Activated naive CD8-positive, alpha-beta T cell treated with anti-CD3 and anti-CD28 coated beads, Interleukin-2, amount 50 U/mL, for 16 hours (primary cell): Measurements from ENCODE around the gene B4GALT1.
"Not testable (repeated sequence)": the region's sequence is repeated elsewhere in the genome, so short reads cannot be mapped to it uniquely, and the experiment has no call there.

Source experiments
- DNase-seq: peaks from one replicate; pipeline ENCODE4 v3.0.0-alpha.2; 2020; ENCODE audit warnings: low read depth, low spot score

The B4GALT1 gene

GRCh38 chr9:33162721-33163311 is 4.3 kb downstream of the B4GALT1 start:
- no peak for DNase-seq

GRCh38 chr9:33161589-33162132 is 5.5 kb downstream of the B4GALT1 start:
- DNase-seq: no peak

GRCh38 chr9:33161011-33161588 is 6.0 kb downstream of the B4GALT1 start:
- no peak for DNase-seq

GRCh38 chr9:33160446-33160845 is 6.7 kb downstream of the B4GALT1 start:
- DNase-seq: not testable (repeated sequence)

DNA sequence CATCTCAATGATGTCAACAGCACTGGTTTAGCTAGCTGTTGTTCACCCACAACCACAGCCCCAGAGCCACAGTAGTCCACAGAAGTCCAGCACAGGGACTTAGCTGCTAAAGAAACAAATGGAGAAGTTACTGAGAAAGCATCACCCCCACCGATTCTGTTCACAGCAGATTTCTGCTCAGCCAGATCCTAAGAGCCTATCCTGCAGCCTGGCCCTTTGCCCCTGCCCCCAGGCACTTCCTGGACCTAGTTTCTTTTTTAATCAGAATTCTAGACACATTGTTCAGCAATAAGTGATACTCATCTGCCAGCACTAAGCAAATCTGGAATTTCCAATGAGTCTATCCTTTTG is 7.4 kb downstream of the B4GALT1 start:
- peak; percentile 20 for DNase-seq

DNA sequence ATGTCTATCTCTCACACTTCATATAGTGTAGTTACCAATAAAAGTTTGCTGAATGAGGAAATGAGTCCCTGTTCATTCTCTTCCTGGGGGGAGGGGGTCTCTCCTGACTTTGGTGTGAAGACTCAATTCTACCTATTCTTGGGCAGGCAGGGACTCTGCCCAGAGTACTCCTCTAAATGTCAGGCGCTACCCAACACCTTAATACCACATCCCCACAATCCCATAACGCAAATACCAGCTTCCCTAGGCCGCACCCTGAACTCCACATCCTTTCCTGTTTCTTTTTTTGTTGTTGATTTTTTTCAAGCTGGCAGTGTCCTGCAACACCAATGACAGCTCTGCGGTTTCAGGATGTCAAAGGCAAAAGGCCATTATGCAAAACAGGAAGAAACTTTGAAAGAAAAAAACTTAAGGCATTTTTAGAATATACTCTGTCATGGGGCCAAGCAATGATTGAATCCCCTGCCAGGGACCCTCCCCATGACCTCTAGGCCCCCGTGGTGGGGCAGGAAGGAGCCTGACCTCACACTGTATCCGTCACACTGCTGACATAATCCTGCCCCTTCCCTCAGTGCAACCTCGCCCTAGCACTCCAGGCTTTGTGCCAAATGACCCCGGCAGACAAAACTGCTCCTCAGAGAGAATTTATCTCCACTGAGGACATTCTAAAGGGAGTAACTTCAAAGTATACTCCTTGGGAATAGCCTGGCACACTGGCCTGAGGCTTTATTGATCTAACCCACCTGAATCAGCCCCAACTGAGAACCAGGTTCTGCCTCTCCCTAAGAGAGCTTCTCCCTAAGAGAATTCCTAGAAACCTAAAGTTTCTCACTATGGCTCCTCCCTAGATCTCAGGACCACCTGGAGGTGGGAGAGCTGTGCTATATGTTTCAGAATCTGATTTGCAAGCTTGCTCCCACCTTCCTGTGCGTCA is 8.0 kb downstream of the B4GALT1 start:
- DNase-seq: no peak

DNA sequence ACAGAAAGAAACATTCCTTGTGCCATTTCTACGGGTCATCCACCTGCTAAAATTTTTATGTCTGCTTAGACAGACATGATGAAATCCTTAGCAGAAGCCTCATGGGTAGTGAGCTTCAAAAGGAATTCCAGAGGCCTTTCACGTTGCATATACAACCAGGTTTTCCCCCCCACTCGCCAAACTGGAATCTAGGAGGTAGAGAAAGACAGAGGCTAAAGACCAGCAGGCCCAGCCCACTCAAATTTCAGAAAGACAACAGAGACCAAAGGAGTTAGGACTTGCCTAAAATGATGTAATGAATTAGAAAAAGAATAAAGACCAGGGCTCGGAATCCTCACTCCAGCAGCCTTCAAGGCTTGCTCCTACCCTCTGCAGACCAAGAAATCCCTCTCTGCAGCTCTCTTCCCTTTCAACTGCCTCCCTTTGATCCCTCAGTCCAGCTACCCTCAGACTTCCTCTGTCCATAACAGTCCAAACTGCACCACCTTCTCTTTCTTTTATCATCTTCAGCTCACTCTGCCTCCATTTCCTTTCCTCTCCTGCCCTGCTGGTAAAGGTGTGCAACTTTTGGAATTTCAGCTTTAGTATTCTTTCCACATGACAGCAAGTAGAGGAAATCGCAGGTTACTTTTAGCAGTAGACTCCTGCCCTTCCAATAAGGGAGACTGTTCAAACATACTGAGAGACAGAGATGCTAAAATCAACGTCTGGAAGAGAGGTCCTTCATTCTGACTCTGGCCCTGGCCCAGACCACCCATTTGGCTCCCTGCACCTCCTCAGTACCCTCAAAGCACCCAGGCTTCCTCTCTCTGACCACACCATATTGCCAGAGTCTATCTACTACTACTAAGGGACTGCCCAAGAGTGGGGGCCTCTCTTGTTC is 8.9 kb downstream of the B4GALT1 start:
- no peak for DNase-seq

GRCh38 chr9:33155393-33155792 is 11.7 kb downstream of the B4GALT1 start:
- no peak for DNase-seq

GRCh38 chr9:33154371-33154770 is 12.8 kb downstream of the B4GALT1 start:
- no peak for DNase-seq

DNA sequence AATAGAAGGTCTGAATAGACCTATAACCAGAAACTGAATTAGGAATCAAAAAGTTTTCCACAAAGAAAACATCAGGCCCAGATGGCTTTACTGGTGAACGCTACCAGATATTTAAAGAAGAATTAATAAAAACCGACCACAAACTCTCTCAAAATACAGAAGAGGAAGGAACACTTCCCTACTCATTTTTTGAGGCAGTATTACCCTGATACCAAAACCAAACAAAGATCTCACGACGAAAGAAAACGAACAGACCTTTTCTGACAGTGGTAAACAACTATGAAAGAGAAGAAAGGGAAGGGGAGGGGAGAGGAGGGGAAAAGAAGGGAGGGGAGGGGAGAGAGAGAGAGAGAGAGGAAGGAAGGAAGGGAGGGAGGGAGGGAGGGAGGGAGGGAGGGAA is 13.5 kb downstream of the B4GALT1 start:
- no peak for DNase-seq

- no peak for DNase-seq
Observed at GRCh38 chr9:33153001-33153400, 14.1 kb downstream of the B4GALT1 start.

GRCh38 chr9:33151601-33152000 is 15.5 kb downstream of the B4GALT1 start:
- no peak for DNase-seq

DNA sequence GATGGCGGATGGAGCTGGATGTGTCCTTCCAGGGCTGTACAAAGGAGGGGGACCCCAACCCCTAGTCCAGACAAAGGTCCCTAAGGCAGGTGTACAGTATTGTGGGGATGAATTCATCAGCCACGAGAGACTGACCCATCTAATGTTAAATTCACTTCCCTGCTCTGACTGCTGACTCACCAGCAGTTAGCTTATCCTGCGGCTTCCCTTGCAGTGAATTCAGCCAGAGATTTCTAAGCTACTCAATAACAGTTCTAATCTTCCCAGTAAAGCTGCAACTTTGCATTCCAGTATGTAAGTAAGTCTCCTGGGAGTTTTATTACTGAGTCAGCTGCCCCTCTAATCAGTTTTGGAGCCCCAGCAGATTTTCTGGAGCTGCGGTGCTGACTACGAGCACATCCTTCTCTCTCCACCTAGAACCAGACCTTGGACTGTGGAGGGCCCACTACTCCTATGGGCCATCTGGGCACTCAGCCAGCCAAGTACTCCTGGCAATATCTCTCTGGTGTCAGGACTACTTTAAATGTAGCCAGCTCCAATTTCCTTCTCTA is 16.1 kb downstream of the B4GALT1 start:
- no peak for DNase-seq

DNA sequence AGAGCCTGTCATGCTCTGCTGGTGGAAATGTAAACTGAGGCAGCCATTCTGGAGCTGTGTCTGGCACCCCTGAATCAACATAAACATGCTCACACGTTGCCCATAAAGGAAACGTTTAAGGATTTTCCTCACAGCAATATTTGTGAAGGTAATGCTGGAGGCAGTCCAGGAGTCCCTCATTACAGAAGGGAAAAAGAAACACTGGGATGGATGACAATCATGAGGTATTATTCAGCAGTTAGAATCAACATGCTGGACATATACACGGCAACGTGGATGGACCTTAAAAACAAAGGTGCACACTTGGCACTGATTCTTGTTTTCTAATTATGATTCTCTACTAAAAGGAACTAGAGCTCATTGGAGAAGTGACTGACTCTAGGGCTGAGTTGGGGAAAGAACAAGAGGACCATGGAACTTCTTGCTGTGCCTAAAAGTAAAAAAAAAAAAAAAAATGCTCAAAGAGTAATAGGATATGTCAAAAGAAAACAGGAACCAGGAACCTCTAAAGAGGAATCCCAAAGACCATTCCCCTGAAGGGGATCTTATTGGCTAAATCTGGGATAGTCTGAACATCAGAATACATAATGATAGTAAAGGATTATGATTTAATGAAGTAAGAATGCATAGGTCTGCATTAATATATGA is 18.6 kb downstream of the B4GALT1 start:
- DNase-seq: no peak

DNA sequence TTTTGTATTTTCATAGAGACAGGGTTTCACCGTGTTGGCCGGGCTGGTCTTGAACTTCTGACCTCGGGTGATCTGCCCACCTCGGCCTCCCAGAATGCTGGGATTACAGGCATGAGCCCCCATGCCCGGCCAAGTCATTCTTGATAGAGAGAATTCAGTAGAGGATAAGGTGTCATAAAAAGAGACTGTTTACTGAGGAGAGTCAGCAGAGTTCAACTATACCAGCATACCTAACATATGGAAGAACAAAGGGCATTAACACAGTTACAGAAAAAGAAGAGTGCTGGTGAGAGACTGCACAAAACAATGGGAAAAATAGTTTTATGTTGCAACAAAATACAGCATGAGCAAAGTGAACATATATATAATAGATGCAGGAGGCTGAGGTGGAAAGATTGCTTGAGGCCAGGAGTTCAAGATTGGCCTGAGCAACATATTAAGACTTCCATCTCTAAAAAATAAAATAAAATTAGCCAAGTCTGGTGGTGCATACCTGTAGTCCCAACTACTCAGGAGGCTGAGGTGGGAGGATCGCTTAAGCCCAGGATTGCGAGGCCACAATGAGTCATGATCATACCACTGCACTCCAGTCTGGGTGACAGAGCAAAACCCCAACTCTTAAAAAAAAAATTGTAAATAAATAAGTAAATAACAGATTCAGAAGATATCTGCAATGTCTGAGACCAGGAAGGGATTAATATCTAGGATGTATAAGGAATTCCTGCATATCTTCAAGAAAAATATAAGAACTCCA is 19.5 kb downstream of the B4GALT1 start:
- no peak for DNase-seq

DNA sequence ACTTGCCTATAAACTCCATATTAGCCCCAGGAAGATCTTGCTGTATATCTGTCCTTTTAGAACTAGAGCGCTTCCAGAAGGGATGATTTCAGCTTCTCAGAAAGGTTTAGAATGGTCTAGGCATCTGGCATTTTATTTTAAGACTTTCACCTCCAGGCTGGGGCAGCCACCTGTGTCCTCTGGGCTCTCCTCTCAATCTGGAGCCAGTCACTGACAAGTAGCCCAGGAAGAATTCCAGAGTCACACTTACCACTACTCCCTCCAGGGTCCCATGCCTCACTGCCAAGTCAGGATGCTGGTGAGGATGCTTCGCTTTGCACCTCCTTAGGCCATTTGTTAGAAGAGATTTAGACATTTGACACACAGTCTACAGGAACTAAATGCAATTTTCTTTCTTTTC is 20.8 kb downstream of the B4GALT1 start:
- no peak for DNase-seq

- DNase-seq: no peak
Observed at GRCh38 chr9:33144551-33144950, 22.6 kb downstream of the B4GALT1 start.

GRCh38 chr9:33143241-33143661 is 23.9 kb downstream of the B4GALT1 start:
- no peak for DNase-seq

- no peak for DNase-seq
Observed at GRCh38 chr9:33142535-33142934, 24.6 kb downstream of the B4GALT1 start.
